Cerebellar cortex (tissue), 1 donor: ENCODE measurements around the gene STK31.
"Not testable (repeated sequence)": the region's sequence is repeated elsewhere in the genome, so short reads cannot be mapped to it uniquely, and the experiment has no call there.

Source experiments
- DNase-seq: peaks from one replicate; pipeline ENCODE4 v3.0.0-alpha.2; 2015; ENCODE audit warnings: low spot score

STK31 gene

GRCh38 chr7:23710000-23710399 is at the start of gene STK31:
Gene STK31 (plus strand): TSS chr7:23710219. CDS start chr7:23710286, 67 bp downstream.
- DNase-seq, result no peak

GRCh38 chr7:23661385-23661784 is 48.6 kb upstream of the STK31 start:
- no peak for DNase-seq

DNA sequence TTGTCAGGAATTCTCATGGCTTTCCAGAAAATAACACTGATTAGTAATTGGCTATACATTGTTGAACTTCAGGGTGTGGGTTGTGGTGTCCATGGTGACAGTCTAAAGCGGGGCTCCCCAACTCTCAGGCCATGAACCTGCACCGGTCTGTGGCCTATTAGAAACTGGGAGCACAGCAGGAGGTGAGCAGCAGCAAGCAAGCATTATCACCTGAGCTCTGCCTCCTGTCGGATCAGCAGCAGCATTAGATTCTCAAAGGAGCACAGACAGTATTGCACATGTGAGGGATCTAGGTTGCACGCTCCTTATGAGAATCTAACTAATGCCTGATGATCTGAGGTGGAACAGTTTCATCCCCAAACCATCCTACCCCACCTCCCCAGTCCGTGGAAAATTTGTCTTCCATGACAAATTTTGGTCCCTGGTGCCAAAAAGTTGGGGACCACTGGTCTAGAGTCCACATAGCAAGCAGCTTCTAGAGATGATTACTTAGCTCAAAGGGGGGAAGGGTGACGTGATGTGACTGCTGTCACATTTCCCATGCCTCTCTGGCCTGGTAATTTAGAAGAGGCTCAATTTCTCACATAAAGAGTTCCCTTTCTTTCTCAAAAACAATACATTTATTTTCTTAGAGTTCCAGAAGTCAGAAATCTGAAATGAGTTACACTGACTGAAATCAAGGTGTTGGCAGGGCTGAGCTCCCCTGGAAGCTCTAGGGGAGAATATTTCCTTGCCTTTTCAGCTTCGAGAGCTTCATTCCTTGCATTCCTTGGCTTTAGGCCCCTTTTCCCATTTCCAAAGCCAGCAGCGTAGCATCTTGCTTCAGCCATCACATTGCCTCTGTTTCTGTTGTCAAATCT is 47.7 kb upstream of the STK31 start:
- peak; percentile 8 for DNase-seq

GRCh38 chr7:23662984-23663313 is 47.1 kb upstream of the STK31 start:
- no peak for DNase-seq

DNA sequence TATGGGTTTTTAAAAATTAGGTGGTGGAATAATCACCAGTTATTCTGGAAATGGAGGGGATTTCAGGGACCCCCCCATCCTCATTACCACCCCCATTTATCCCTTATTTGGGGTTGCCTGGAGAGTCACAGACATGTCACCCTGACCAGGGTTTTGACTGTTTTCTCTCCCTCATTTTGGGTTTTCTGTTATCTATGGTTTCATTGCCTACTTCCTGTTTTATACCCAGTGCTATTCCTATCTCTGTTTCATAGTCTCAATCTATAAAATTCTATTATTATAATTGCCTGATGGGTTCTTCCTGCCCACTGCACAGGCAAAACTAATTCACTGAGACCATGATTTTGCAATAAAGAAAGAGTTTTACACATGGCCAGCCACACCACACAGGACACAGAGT is 45.9 kb upstream of the STK31 start:
- no peak for DNase-seq

GRCh38 chr7:23672033-23672432 is 38.0 kb upstream of the STK31 start:
- no peak for DNase-seq

DNA sequence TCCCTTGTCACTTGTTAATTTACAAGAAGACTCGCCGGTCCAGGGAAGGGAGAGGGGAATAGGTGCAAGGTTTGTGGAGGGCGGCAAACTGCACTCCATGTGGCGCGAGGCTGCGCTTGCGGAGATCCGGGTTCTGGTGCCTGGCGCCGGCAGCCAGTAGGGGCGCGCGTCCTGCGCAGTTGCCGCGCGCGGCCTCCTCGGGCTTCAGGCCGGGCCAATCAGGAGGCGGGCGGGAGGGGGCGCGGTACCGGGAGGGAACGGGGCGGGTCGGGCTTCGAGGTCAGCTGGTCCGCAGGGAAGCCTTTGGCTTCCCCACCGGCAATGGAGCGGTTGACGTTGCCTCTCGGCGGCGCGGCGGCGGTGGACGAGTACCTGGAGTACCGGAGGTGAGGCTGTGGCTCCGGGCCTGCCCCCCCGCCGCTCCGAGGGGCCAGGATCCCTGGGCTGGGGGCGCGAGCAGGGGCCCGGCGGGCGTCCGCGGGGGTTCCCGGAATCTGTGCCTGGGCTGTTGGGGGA is 30.1 kb upstream of the STK31 start, which contains the start of gene FAM221A:
Gene FAM221A, plus strand, starts transcription at position 302 of the 516 bp plus-strand sequence. Its CDS starts 20 bp downstream, at position 322.
- DNase-seq, result peak; percentile 80

DNA sequence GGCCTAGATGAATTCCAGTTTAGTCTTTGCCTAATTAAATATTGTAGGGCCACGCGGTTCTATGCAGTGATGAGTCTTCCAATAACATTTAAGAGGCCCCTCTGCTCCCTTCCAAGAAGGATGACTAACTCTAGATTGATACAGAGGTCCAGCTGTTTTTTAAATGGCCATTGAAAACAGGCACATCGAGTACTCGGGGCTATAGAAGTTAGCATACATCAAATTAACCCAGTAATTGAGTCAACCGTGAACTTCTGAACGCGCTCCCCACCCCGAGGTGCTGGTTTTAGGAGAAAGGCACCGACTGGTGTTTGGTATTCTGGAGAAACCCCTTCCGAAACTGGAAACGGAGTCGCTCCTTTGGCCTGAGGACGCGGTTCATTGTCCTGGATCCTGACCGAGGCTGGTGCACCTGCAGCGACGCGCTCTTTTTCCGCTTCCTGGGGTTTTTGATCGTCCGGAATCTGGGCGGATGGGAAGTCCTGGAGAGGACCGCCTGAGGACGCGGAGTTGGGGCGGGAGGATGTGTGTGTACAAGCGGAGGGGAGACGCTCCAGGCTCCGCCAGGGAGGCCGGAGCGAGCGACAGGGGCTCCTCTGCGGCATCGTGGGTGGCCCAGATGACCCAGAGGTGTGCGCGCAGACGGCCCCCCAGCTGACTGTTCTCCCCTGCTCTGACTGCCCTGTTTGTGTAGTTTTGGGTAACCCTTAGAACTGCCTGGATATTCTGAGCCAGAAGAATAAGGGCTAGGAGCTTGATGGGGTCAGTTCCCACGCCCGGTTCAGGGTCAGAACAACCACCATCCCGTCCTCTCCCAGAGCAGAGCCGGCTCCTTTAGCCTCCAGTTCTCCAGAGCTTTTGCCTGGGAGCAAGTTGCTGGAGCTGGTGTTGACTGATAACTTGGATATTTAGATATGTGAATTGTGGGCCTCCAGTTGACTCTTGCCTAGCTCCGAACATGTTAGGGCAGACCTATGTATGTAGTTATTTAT is 29.3 kb upstream of the STK31 start:
- DNase-seq, result peak; percentile 72

- DNase-seq, result not testable (repeated sequence)
Observed at GRCh38 chr7:23684041-23684440, 26.0 kb upstream of the STK31 start.

DNA sequence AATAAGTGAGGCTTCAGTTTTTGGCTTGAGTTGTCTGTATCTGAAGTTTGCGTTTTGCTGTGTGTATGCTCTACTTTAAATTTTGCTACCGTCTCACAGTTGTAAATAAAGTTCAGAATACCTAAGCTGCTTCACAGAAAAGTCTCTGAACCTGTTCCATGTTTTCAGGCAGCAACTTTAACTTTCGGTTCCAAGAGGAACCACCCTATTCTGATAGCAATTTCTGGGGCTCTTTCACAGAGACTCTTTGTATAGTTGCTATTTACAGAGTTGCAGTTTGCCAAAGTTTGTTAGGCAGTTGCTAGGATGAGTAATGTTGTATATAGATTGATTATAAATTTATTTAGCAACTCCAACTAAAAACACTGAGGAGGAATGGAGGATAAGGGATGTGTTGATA is 24.3 kb upstream of the STK31 start:
- no peak for DNase-seq

DNA sequence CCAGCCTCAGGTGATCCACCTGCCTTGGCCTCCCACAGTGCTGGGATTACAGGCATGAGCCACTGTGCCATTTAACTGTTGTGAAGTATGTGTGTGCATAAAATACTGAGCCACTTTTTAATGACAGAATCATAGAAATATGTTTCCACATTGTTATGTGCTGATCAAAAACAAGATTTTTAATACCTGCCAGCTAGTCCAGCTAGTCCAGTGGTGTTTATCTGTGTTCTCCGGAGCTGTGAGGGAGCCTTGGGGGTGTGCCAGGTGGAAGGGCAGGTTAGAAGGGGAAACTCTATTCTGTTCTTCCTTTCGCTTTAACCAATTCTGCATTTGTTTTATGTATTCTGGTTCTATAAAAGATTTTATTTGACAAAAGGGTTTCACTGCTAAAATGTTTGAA is 23.0 kb upstream of the STK31 start:
- no peak for DNase-seq

GRCh38 chr7:23689165-23689564 is 20.9 kb upstream of the STK31 start:
- DNase-seq, result no peak

DNA sequence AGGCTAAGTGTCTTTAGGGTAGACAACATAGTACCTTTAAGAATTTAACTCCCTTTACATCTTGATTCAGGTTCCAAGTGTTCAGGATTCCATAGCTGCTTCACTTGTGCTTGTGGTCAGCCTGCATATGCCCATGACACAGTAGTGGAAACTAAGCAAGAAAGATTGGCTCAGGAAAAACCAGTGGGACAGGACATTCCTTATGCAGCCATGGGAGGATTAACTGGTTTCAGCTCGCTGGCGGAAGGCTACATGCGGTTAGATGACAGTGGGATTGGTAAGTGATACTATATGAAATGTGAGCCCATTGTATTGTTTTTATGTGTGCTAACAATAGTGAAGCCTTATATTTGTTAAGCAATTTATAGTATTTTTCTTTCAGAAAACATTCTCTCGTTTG is 18.7 kb upstream of the STK31 start:
- no peak for DNase-seq

- no peak for DNase-seq
Observed at GRCh38 chr7:23693224-23693623, 16.8 kb upstream of the STK31 start.

- DNase-seq, result peak; percentile 45
Observed at GRCh38 chr7:23696916-23697441, 13.0 kb upstream of the STK31 start.

DNA sequence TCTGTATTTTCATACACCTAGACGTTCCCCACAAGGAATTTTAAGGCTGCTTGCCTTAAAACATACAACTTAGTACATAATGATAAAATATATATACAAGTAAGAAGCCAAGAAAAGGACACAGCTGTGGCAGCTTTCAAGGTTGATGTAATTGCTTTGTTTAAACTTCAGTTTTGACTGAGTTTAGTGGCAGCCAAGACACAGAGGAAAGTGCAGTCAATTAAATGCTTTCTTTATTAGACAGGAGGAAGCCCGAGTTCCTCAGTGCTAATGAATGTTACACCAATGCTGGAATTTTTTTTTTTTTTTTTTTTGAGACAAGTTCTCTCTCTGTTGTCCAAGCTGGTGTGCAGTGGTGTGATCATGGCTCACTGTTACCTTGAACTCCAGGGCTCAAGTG is 11.2 kb upstream of the STK31 start:
- no peak for DNase-seq

DNA sequence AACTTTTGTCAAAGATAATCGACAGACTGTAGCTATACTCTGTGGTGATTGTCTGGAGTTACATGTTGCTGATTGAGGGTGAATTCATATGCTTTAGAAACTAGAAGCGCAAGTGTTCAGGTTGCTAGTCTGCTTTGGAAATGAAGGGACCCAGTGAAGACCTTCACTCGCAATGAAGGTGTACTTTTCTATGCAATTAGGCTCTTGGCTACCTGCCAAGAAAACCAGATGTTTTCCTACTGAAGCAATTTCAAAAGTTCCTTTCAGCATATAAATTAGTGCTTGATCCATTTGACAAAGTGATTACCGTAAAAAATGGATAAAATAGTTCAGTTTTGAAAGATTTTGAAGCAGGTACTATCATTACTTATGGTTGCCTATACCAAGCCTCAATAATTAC is 10.0 kb upstream of the STK31 start:
- no peak for DNase-seq

- no peak for DNase-seq
Observed at GRCh38 chr7:23709081-23709750, 803 bp upstream of the STK31 start.

DNA sequence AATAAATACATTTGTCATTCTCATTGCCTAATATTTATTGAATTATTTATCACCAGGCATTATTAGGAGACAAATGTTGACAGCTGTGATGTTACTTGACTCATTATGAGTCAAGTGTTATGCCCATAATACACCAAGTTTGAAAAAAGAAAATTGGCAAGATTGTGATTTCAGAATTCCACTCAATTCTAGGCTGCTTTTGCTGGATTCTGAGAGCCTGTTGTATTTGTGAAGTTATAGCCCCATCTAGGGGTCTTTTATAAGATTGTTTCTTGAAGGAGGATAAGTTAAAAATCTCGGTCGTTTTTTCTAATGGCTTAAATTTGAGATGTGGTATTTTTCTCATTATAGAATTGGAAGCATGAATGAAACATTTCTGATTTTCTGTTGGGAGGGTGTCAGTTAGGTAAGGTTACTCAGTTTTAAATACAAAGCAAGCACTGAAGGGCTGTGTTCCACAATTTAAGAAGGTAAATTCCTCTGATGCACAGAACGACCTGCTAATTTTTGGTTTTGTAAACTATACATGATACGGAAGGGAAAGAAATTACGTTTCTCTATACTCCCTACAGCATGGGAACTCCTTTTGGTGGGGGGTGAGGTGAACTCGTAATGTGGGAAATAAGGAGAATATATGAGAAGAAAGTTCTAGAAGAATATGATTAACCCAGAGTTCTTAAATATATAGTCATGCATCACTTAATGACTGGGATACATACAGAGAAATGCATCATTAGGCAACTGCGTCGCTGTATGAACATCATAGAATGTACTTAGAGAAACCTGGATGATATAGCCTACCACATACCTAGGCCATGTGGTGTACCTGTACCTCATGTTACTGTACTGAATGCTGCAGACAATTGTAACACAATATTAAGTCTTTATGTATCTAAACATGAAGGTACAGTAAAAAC is 2.6 kb downstream of the STK31 start:
- peak; percentile 71 for DNase-seq

DNA sequence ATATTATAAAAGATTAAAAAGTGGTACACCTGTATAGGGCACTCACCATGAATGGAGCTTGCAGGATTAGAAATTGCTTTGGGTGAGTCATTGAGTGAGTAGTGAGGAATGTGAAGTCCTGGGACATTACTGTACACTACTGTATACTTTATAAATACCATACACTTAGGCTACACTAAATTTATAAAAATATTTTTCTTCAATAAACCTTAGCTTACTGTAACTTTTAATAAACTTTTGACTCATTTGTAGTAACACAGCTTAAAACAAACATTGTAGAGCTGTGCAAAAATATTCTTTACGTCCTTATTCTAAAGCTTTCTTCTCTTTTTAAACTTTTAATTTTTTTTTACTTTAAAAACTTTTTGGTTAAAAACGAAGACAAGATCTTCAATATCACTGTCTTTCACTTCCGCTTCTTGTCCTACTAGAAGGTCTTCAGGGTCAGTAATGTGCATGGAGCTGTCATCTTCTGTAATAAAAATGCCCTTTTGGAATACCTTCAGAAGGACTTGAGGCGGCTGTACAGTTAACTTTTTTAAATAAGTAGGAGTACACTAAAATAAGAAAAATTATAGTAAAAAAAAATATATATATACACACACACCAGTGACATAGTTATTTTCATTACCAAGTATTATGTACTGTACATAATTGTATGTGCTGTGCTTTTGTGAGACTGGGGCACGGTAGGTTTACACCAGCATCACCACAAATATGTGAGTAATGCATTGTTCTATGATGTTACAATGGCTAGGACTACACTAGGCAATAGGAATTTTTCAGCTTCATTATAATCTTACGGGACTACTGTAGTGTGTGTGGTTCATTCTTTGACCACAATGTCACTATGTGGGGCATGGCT is 3.5 kb downstream of the STK31 start:
- no peak for DNase-seq
